Measurements from ENCODE around the gene CA6. TPM values are rescaled to one million over a fixed set of nuclear protein-coding genes. Genes with fewer than 3 reads are reported as not detected.
"Not testable (repeated sequence)": the region's sequence is repeated elsewhere in the genome, so short reads cannot be mapped to it uniquely, and the experiment has no call there.

Gene CA6
- total RNA-seq, 1 experiment from 2014 or later = not detected

DNA sequence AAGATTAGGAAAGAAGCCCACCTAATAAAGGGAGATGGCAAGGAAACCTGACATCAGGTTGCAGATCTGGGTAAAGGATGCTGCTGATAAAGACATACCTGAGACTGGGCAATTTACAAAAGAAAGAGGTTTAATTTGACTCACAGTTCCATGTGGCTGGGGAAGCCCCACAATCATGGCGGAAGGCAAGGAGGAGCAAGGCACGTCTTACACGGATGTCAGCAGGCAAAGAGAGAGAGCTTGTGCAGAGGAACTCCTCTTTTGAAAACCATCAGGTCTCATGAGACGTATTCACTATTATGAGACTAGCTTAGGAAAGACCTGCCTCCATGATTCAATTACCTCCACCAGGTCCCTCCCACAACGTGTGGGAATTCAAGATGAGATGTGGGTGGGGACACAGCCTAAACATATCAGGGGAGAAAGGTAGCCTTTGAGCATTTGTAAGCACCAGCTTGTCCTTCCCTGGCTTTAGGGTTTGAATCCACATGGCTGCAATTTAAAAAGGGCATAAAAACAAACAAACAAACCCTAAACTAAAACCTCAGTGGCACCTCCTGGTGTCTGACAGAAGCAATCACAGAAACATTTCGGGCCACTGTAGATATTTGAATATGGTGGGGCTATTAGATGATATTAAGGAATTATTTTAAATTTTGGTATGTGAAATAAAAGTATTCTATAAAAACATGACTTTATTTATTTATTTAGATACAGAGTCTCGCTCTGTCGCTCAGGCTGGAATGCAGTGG, 47.4 kb downstream of the CA6 start:
- H3K9me3 Mint-ChIP-seq = peaks cover 7% of the 10 kb centered on the region in 2 experiments
- Histone ChIP-seq H3K9me3 (ENCODE audit: control insufficient read depth, low read depth, low read length) (no peaks in the 10 kb centered on the region), H4K5ac (ENCODE audit: insufficient read length, low read depth, low read length) (no peak overlapping the region), H4K91ac (ENCODE audit: insufficient read length, low read depth, low read length) (no peak overlapping the region), H3K14ac (ENCODE audit: insufficient read depth, low read length) (no peak overlapping the region), H3K79me2 (ENCODE audit: insufficient read depth, low read length) (no peaks in the 10 kb centered on the region), H2BK20ac (ENCODE audit: low read depth, low read length, poor library complexity, severe bottlenecking) (no peak overlapping the region), H3K9ac (ENCODE audit: extremely low read depth, insufficient read length, low read length) (no peak overlapping the region), H2BK5ac (ENCODE audit: insufficient read length, low read length) (no peak overlapping the region), H4K20me1 (ENCODE audit: control insufficient read depth, insufficient read depth, insufficient read length) (no peaks in the 10 kb centered on the region), H3K4me1 (ENCODE audit: insufficient read depth, low read length) (no peaks in the 10 kb centered on the region), H2BK120ac (ENCODE audit: low read depth, low read length, poor library complexity, severe bottlenecking) (no peak overlapping the region), H3K27ac (ENCODE audit: insufficient read length, low read depth, low read length) (no peak overlapping the region), H3K23me2 (ENCODE audit: insufficient read length, low read depth, low read length, poor library complexity, severe bottlenecking) (no peaks in the 10 kb centered on the region), H3K79me1 (ENCODE audit: insufficient read depth, low read depth, low read length, poor library complexity, severe bottlenecking) (no peaks in the 10 kb centered on the region), H3K23ac (ENCODE audit: insufficient read length, low read depth, low read length) (no peak overlapping the region), H2AK5ac (ENCODE audit: insufficient read length, low read length) (no peak overlapping the region), H3K27me3 (ENCODE audit: insufficient read depth, low read length) (no peaks in the 10 kb centered on the region), H4K8ac (replicated peaks; ENCODE audit: insufficient read length, low read depth, low read length) (no peak overlapping the region), H3K4me2 (ENCODE audit: insufficient read depth, insufficient read length, low read length) (no peak overlapping the region), H3T11ph (ENCODE audit: low read length) (no peak overlapping the region), H3K4ac (ENCODE audit: low read depth, low read length) (no peak overlapping the region), H3K18ac (ENCODE audit: insufficient read length, low read depth, low read length) (no peak overlapping the region), H2AFZ (ENCODE audit: low read length) (no peak overlapping the region), H2BK15ac (ENCODE audit: low read depth, low read length) (no peak overlapping the region), H2BK12ac (ENCODE audit: insufficient read length, low read depth, low read length) (no peak overlapping the region), H3K56ac (ENCODE audit: insufficient read length, low read depth, low read length) (no peak overlapping the region)
- H3K27me3 Mint-ChIP-seq (ENCODE audit: low read depth) = peaks cover 1% of the 10 kb centered on the region; the same call in 1 of the 2 replicates
- TF ChIP-seq, protein P1, sequence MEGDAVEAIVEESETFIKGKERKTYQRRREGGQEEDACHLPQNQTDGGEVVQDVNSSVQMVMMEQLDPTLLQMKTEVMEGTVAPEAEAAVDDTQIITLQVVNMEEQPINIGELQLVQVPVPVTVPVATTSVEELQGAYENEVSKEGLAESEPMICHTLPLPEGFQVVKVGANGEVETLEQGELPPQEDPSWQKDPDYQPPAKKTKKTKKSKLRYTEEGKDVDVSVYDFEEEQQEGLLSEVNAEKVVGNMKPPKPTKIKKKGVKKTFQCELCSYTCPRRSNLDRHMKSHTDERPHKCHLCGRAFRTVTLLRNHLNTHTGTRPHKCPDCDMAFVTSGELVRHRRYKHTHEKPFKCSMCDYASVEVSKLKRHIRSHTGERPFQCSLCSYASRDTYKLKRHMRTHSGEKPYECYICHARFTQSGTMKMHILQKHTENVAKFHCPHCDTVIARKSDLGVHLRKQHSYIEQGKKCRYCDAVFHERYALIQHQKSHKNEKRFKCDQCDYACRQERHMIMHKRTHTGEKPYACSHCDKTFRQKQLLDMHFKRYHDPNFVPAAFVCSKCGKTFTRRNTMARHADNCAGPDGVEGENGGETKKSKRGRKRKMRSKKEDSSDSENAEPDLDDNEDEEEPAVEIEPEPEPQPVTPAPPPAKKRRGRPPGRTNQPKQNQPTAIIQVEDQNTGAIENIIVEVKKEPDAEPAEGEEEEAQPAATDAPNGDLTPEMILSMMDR (conservative IDR thresholded peaks at IDR 0.05) = peak; percentile 44; the same call in 2 of the 3 replicates
- peaks cover 4 to 8% (median 4%) of the 10 kb centered on the region in 3 experiments; a peak in 4 of 7 replicates for H3K36me3 Mint-ChIP-seq (ENCODE audit: insufficient read depth in 1 of 3, low read depth in 3 of 3)
- H3K27ac Mint-ChIP-seq = no peak overlapping the region
- H3K4me1 Mint-ChIP-seq = peaks cover 0 to 4% of the 10 kb centered on the region in 2 experiments; a peak in 2 of 4 replicates
- no CpG with 5 or more reads among the region's 8 CpGs for whole genome bisulfite sequencing (ENCODE audit: extremely low coverage, insufficient read length, low lambda C conversion rate)
- DNase-seq = no peak
- no peak overlapping the region for H3K4me3 Mint-ChIP-seq

DNA sequence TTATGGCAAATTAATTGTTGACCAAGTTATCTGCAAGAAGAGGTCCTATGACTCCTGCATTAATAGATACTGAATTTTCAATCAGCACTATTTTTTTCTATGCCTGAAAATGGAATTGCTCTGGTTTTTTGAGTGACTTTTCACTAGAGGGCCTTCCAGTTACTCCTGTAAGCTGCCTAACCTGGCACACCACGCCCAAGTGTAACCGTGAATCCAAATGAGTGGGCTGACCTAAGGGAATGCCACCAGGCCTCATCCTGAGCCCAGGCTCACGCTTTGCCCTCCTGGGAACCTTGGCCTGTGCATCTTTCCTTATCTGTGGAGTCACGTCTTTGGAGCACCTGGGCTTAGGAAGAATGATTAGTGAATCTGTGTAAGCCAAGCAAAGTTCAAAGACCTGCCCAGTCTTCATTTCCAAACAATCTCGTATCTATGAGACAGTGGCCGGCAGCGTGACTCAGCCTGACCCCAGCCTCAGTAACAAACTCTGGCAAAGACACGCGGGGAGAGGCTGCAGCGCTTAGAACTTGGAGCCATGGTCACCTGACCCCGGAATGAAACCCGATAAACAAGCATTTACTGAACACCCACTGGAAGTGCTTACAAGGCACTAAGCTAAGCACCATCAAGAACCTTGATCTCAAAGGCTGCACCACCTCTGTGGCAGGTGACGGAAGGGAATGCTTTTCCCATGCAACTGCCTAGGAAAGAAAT, 48.5 kb downstream of the CA6 start:
- H3K9ac ChIP-seq (ENCODE audit: extremely low read depth, insufficient read length, low read length); H2BK20ac ChIP-seq (ENCODE audit: low read depth, low read length, poor library complexity, severe bottlenecking); H3K27me3 ChIP-seq (ENCODE audit: insufficient read depth, low read length); H3K23me2 ChIP-seq (ENCODE audit: insufficient read length, low read depth, low read length, poor library complexity, severe bottlenecking); H3K56ac ChIP-seq (ENCODE audit: insufficient read length, low read depth, low read length); H3K27ac Mint-ChIP-seq; H3K27me3 Mint-ChIP-seq (ENCODE audit: low read depth); H3K23ac ChIP-seq (ENCODE audit: insufficient read length, low read depth, low read length); H4K8ac ChIP-seq (replicated peaks; ENCODE audit: insufficient read length, low read depth, low read length); H3K9me3 Mint-ChIP-seq; H3K4me3 Mint-ChIP-seq; H2AK5ac ChIP-seq (ENCODE audit: insufficient read length, low read length); H3K9me3 ChIP-seq (ENCODE audit: control insufficient read depth, low read depth, low read length); H4K20me1 ChIP-seq (ENCODE audit: control insufficient read depth, insufficient read depth, insufficient read length); H3K36me3 Mint-ChIP-seq (ENCODE audit: insufficient read depth in 1 of 3, low read depth in 3 of 3); H2AFZ ChIP-seq (ENCODE audit: low read length); H3K4me2 ChIP-seq (ENCODE audit: insufficient read depth, insufficient read length, low read length); H3K27ac ChIP-seq (ENCODE audit: insufficient read length, low read depth, low read length); H3K4me1 ChIP-seq (ENCODE audit: insufficient read depth, low read length); H3K79me2 ChIP-seq (ENCODE audit: insufficient read depth, low read length); H4K5ac ChIP-seq (ENCODE audit: insufficient read length, low read depth, low read length); H3K14ac ChIP-seq (ENCODE audit: insufficient read depth, low read length); H2BK12ac ChIP-seq (ENCODE audit: insufficient read length, low read depth, low read length); DNase-seq; H3K4me1 Mint-ChIP-seq; H3K18ac ChIP-seq (ENCODE audit: insufficient read length, low read depth, low read length); H2BK120ac ChIP-seq (ENCODE audit: low read depth, low read length, poor library complexity, severe bottlenecking); H3K79me1 ChIP-seq (ENCODE audit: insufficient read depth, low read depth, low read length, poor library complexity, severe bottlenecking); H2BK5ac ChIP-seq (ENCODE audit: insufficient read length, low read length); H4K91ac ChIP-seq (ENCODE audit: insufficient read length, low read depth, low read length); H3T11ph ChIP-seq (ENCODE audit: low read length); H2BK15ac ChIP-seq (ENCODE audit: low read depth, low read length); H3K4ac ChIP-seq (ENCODE audit: low read depth, low read length): not testable (repeated sequence)
- WGBS (ENCODE audit: extremely low coverage, insufficient read length, low lambda C conversion rate) = no CpG with 5 or more reads among the region's 13 CpGs

Measured in H9 (cell line).